Renal cortical epithelial cell (primary cell): ENCODE measurements around the gene TNRC18. TPM values are rescaled to one million over a fixed set of nuclear protein-coding genes. Genes with fewer than 3 reads are reported as not detected.
"Not testable (repeated sequence)": the region's sequence is repeated elsewhere in the genome, so short reads cannot be mapped to it uniquely, and the experiment has no call there.

Experiments
- DNase-seq: peaks from one replicate; pipeline ENCODE4 v3.0.0-alpha.2; 2011; ENCODE audit warnings: low read depth
- total RNA-seq: library from RNA; depleted of rRNA; stranded (reverse); fragments of >200 nt; gene quantifications from 2 replicates; pipeline ENCODE4 v1.2.3, GENCODE V29; 2014

The TNRC18 gene
- total RNA-seq, 1 donor from 2014 or later: 91.0 TPM

- not testable (repeated sequence) for DNase-seq
Measured at GRCh38 chr7:5269992-5270657, 153.5 kb downstream of the TNRC18 start.

GRCh38 chr7:5267829-5268228 lies 155.8 kb downstream of the TNRC18 start:
- DNase-seq: not testable (repeated sequence)

GRCh38 chr7:5266191-5267028 lies 157.2 kb downstream of the TNRC18 start:
- DNase-seq: no peak

GRCh38 chr7:5265320-5266190 lies 158.1 kb downstream of the TNRC18 start:
- DNase-seq: no peak

DNA sequence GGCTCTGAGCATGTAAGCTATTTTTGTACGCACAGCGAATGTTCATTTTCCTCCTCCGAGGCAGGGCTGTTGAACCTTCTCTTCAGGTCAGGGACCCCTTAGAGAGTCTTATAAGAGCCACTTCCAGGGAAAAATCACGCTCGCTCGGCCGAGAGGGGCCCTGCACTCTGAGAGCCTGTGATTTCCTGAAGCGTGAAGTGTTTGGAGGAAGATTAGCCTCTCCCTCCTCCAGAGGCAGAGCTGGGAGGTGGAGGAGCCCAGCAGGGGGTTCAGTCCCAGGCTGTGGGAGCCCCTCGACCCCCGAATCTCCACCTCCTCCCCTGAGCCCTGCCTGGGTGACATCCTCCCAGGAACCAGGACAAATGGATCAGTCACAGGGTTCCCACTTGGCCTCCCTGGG lies 160.6 kb downstream of the TNRC18 start:
- not testable (repeated sequence) for DNase-seq

- DNase-seq: not testable (repeated sequence)
Measured at GRCh38 chr7:5260530-5261068, 163.0 kb downstream of the TNRC18 start.

Other genes with a start within 250 kb of the TNRC18 start
- 61.8 and 75.2 TPM in 2 replicates for gene WIPI2, start 233.6 kb downstream of the TNRC18 start, total RNA-seq
- 2.6 and 39.0 TPM in 2 replicates for gene SLC29A4, start 140.9 kb downstream of the TNRC18 start, total RNA-seq
- gene FBXL18, start 90.0 kb upstream of the TNRC18 start, total RNA-seq: 8.3 and 10.8 TPM in 2 replicates
- gene ACTB, start 106.8 kb upstream of the TNRC18 start, total RNA-seq: 3,521 and 4,445 TPM in 2 replicates
- gene FSCN1, start 169.0 kb upstream of the TNRC18 start, total RNA-seq: 302 and 310 TPM in 2 replicates